GM12865 (cell line): Measurements from ENCODE around the gene CERS1.
A peak's percentile ranks its signal among the peaks of the same experiment; 100 is the strongest.

ENCODE experiments used
- DNase-seq: peaks from one replicate; pipeline ENCODE4 v3.0.0; 2010; ENCODE audit warnings: low read depth
- H3K4me3 ChIP-seq: 2 replicates; pipeline ENCODE4 v1.5.1; 2011; ENCODE audit warnings: mild to moderate bottlenecking, low read depth, low read length, control low read depth
- TF ChIP-seq, protein P1 (sequence below): IDR thresholded peaks from 2 replicates; pipeline ENCODE4 v1.5.1; 2011; ENCODE audit warnings: low read length, control low read depth, low read depth, inconsistent platforms; ENCODE audit not compliant: insufficient read depth; ENCODE audit errors: missing control alignments

The CERS1 gene

DNA sequence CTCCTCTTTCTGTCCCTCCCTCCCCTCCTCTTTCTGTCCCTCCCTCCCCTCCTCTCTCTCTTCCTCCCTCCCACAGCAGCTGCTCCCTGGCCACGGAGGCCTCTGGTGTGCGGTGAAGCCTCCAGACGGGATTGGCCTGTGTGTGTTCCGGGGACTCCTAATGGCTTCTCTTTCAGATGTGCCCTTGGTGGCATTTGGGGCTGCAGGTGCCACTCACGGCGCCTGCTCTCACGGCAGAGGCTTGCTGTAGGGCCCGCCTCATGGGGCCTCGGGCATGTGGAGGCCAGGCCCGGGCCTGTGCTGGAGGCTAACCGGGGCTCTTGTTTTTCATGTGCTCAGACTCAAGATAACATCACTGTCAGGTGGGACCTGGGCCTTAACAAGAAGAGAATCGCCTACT, 43.3 kb downstream of the CERS1 start:
- no peak overlapping the region for H3K4me3 ChIP-seq
- TF ChIP-seq, protein P1, sequence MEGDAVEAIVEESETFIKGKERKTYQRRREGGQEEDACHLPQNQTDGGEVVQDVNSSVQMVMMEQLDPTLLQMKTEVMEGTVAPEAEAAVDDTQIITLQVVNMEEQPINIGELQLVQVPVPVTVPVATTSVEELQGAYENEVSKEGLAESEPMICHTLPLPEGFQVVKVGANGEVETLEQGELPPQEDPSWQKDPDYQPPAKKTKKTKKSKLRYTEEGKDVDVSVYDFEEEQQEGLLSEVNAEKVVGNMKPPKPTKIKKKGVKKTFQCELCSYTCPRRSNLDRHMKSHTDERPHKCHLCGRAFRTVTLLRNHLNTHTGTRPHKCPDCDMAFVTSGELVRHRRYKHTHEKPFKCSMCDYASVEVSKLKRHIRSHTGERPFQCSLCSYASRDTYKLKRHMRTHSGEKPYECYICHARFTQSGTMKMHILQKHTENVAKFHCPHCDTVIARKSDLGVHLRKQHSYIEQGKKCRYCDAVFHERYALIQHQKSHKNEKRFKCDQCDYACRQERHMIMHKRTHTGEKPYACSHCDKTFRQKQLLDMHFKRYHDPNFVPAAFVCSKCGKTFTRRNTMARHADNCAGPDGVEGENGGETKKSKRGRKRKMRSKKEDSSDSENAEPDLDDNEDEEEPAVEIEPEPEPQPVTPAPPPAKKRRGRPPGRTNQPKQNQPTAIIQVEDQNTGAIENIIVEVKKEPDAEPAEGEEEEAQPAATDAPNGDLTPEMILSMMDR: no peak
- DNase-seq: no peak

DNA sequence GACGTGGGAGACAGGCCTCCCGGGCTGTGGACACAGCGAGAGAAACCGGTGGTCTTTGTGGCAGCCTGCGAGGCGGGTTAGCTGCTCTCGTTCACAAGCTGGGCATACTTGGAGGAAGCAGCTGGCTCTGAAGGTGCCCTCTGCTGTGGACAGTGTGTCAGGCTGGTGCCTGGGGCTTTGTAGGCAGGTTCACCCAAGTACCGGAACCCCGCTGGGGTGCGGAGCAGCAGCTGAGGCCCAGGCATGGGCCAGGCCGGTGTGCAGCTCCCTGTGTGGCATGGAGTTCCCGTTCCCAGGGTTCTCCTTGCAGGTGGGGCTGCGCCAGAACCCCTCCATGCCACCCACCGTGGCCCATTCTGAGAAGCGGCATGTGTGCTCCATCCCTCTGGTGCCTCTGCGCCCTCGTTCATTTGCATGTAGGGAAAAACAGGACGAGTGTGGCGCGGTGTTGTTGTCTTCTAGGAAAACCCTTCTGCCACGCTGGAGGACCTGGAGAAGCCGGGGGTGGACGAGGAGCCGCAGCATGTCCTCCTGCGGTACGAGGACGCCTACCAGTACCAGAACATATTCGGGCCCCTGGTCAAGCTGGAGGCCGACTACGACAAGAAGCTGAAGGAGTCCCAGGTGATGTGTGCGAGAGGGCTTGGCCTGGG, 44.2 kb downstream of the CERS1 start:
- TF ChIP-seq, protein P1: no peak
- H3K4me3 ChIP-seq: no peak overlapping the region
- DNase-seq: no peak

DNA sequence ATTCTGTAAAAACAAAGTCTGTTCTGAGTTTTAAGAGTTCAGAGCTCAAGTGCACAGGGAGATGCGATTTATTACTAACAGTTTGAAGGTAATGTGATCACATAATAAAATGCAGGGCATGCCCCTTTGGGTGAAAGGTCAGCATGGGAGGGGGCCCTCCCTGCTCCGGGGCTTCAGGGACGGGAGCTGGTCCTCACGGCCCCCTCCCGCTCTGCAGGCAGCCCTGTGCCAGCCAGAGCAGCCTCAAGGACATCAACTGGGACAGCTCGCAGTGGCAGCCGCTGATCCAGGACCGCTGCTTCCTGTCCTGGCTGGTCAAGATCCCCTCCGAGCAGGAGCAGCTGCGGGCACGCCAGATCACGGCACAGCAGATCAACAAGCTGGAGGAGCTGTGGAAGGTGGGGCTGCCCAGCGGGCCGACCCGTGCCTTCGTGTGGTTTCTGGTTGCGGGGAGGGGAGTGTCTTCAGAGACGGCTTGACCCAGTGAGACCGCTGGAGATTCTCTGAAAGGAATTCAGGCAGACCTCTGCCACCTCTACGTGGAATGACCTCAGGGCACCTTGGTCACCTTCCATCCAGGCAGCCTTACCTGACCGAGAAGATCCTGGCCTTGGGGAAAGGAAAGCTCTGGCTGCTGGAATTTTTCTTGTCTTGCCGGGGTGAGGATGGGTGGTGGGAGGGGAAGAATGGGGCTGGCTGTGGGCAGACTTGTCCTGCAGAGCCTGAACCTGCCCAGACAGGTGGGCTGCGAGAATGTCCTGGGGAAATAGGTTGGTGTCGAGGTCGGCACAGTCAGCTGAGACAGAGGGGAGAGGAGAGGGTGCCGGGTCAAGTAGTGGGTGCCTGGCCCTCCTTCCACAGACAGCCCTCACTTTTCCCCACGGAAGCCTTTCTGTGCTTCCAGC, 45.2 kb downstream of the CERS1 start:
- TF ChIP-seq, protein P1: no peak
- DNase-seq: no peak
- no peak overlapping the region for H3K4me3 ChIP-seq

DNA sequence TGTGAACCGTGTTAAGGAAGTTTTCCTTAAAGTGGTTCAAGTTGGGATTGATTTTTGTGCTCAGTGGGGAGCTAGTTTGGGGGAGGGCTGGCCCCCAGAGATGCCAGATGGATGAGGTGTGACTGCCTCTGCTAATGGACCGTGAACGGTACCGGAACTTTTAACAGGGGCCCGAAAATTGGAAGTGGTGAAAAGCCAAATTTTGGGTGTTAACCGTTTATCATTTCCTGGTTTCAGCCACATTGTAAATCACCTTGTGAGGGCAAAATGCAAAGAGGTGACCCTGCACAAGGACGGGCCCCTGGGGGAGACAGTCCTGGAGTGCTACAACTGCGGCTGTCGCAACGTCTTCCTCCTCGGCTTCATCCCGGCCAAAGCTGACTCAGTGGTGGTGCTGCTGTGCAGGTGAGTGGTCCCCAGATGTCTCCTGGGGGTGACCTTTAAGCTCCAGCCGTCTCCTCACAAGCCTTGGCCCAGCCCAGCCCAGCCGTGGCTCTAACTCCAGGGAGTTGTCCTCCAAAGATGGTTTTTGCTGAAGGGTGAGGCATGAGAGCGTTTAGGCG, 46.0 kb downstream of the CERS1 start:
- DNase-seq: peak; percentile 69
- H3K4me3 ChIP-seq: no peak overlapping the region
- TF ChIP-seq, protein P1: no peak

DNA sequence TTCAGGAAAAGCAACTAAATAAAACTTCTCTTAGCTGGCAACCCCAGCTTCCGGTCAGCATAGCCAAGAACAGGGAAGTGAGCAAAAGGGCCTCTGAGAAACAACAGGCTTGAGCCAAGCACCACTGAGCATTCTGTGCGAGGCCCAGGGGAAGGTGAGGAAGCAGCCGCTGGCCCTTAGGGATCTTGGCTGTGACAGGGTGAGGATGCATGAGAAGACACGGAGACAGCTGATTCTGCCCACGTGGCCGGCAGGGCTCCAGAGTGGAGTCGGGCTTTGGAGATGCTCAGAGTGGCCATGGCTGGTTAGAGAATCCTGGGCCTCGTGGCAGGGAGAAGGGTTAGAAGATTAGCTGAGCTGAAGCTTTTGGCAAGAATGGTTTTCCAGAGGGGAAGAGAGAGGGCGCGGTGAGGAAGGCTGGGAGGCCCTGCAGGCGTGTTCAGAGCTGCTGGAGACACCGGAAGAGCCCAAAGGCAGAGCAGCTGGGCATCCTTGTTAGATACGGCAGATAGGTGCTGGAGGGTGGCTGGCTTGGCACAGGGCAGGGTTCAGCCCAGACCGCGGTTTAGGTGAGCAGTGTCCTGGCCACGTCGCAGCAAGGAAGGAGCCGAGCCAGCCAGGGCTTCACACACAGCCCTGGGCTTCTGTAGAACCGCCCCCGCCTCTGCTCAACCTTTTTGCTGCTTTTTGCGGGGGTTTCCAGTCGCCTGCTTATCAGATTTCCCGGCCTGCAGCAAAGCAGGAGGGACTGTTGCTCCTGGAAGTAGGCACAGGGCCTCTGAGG, 46.9 kb downstream of the CERS1 start:
- peak; percentile 52 for DNase-seq
- TF ChIP-seq, protein P1: no peak
- no peak overlapping the region; the same call in 1 of the 2 replicates for H3K4me3 ChIP-seq
